SK-N-SH treated with all-trans-retinoic acid at 6 μM for 48 hours (cell line): ENCODE measurements around the gene NR2E3.
A peak's percentile ranks its signal among the peaks of the same experiment; 100 is the strongest.

ENCODE experiments used
- ATAC-seq: fragments of 200-7000 bp; cut with Tn5 transposase; 3 replicates; pipeline ENCODE4 v1.9.1; 2020; ENCODE audit warnings: mild to moderate bottlenecking, moderate library complexity
- ARNTL ChIP-seq: fragments of 450-650 bp; formaldehyde crosslinking; IDR thresholded peaks from 2 replicates; pipeline ENCODE4 v1.5.0; 2020; ENCODE audit warnings: low read depth, mild to moderate bottlenecking, moderate library complexity, borderline replicate concordance
- BACH2 ChIP-seq: fragments of 250-450 bp; sonication (Bioruptor Pico); IDR thresholded peaks from 2 replicates; pipeline ENCODE4 v1.9.0; 2021; ENCODE audit warnings: mild to moderate bottlenecking, borderline replicate concordance
- CSDC2 ChIP-seq: fragments of 250-450 bp; sonication (Bioruptor Pico); IDR thresholded peaks from 2 replicates; pipeline ENCODE4 v1.5.0; 2020; ENCODE audit warnings: mild to moderate bottlenecking, moderate library complexity
- CSRNP3 ChIP-seq: fragments of 250-450 bp; sonication (Bioruptor Pico); IDR thresholded peaks from 2 replicates; pipeline ENCODE4 v1.5.1; 2021; ENCODE audit warnings: mild to moderate bottlenecking, moderate library complexity
- ESRRG ChIP-seq: fragments of 250-450 bp; sonication (Bioruptor Pico); IDR thresholded peaks from 2 replicates; pipeline ENCODE4 v1.6.1; 2021; ENCODE audit warnings: mild to moderate bottlenecking
- GLIS3 ChIP-seq: fragments of 250-450 bp; sonication (Bioruptor Pico); IDR thresholded peaks from 2 replicates; pipeline ENCODE4 v1.5.0; 2020; ENCODE audit warnings: mild to moderate bottlenecking, moderate library complexity
- ISL1 ChIP-seq: fragments of 250-450 bp; sonication (Bioruptor Pico); IDR thresholded peaks from 2 replicates; pipeline ENCODE4 v2.1.2; 2022; ENCODE audit warnings: mild to moderate bottlenecking, moderate library complexity
- OSR1 ChIP-seq: fragments of 250-450 bp; sonication (Bioruptor Pico); IDR thresholded peaks from 2 replicates; pipeline ENCODE4 v1.8.0; 2022; ENCODE audit warnings: moderate library complexity, mild to moderate bottlenecking, inconsistent platforms
- PATZ1 ChIP-seq: fragments of 250-450 bp; sonication (Bioruptor Pico); IDR thresholded peaks from 2 replicates; pipeline ENCODE4 v1.8.0; 2020; ENCODE audit warnings: mild to moderate bottlenecking, moderate library complexity, borderline replicate concordance
- POU6F1 ChIP-seq: fragments of 250-450 bp; sonication (Bioruptor Pico); IDR thresholded peaks from 2 replicates; pipeline ENCODE4 v1.8.0; 2021; ENCODE audit warnings: low read depth, mild to moderate bottlenecking, moderate library complexity, borderline replicate concordance
- RARB ChIP-seq: fragments of 250-450 bp; sonication (Bioruptor Pico); IDR thresholded peaks from 2 replicates; pipeline ENCODE4 v1.8.0; 2021; ENCODE audit warnings: mild to moderate bottlenecking, moderate library complexity
- SNAI2 ChIP-seq: fragments of 250-450 bp; sonication (Bioruptor Pico); IDR thresholded peaks from 2 replicates; pipeline ENCODE4 v1.5.0; 2020; ENCODE audit warnings: mild to moderate bottlenecking, moderate library complexity
- TCF4 ChIP-seq: fragments of 250-450 bp; sonication (Bioruptor Pico); IDR thresholded peaks from 2 replicates; pipeline ENCODE4 v1.8.0; 2021; ENCODE audit warnings: mild to moderate bottlenecking, moderate library complexity, borderline replicate concordance
- TOX ChIP-seq: fragments of 250-450 bp; sonication (Bioruptor Pico); IDR thresholded peaks from 2 replicates; pipeline ENCODE4 v1.8.0; 2021; ENCODE audit warnings: mild to moderate bottlenecking, moderate library complexity, borderline replicate concordance
- TSHZ2 ChIP-seq: fragments of 250-450 bp; sonication (Bioruptor Pico); IDR thresholded peaks from 2 replicates; pipeline ENCODE4 v1.5.0; 2020; ENCODE audit warnings: mild to moderate bottlenecking, moderate library complexity
- ZC3H10 ChIP-seq: fragments of 250-450 bp; sonication (Bioruptor Pico); IDR thresholded peaks from 2 replicates; pipeline ENCODE4 v1.5.1; 2021; ENCODE audit warnings: mild to moderate bottlenecking, moderate library complexity
- ZFP3 ChIP-seq: fragments of 250-450 bp; sonication (Bioruptor Pico); IDR thresholded peaks from 2 replicates; pipeline ENCODE4 v1.5.0; 2020; ENCODE audit warnings: mild to moderate bottlenecking, moderate library complexity
- ZFP30 ChIP-seq: fragments of 450-650 bp; formaldehyde crosslinking; IDR thresholded peaks from 2 replicates; pipeline ENCODE4 v1.5.0; 2022; ENCODE audit warnings: mild to moderate bottlenecking, moderate library complexity
- ZNF565 ChIP-seq: fragments of 450-650 bp; formaldehyde crosslinking; conservative IDR thresholded peaks from 2 replicates; pipeline ENCODE4 v1.5.0; 2020; ENCODE audit warnings: low read depth, mild to moderate bottlenecking, moderate library complexity
- ZNF70 ChIP-seq: fragments of 450-650 bp; formaldehyde crosslinking; IDR thresholded peaks from 2 replicates; pipeline ENCODE4 v1.5.0; 2020; ENCODE audit warnings: mild to moderate bottlenecking, moderate library complexity

The NR2E3 gene

GRCh38 chr15:71768184-71768583 is 42.2 kb upstream of the NR2E3 start:
- no peak for TF ChIP-seq CSDC2 (CRISPR knock-in tag)
- no peak for TF ChIP-seq CSRNP3 (CRISPR knock-in tag)
- TF ChIP-seq BACH2 = no peak
- TF ChIP-seq ARNTL = no peak
- TF ChIP-seq POU6F1 (CRISPR knock-in tag) = no peak
- TF ChIP-seq ZFP3 (CRISPR knock-in tag) = no peak
- no peak for TF ChIP-seq ISL1 (CRISPR knock-in tag)
- TF ChIP-seq RARB (CRISPR knock-in tag) = no peak
- no peak for TF ChIP-seq OSR1
- no peak for TF ChIP-seq TOX
- no peak for TF ChIP-seq ZNF70 (CRISPR knock-in tag)
- no peak for TF ChIP-seq ZC3H10 (CRISPR knock-in tag)
- TF ChIP-seq TSHZ2 (CRISPR knock-in tag) = no peak
- TF ChIP-seq ZNF565 (CRISPR knock-in tag) = no peak
- TF ChIP-seq, all 23 proteins: peak for 0
- ATAC-seq = no peak

- peak; percentile 59; the same call in 2 of the 3 replicates for ATAC-seq
- TF ChIP-seq TOX (no peak), ESRRG (CRISPR knock-in tag) (no peak), ISL1 (CRISPR knock-in tag) (0 out of 2 replicates have a peak, but pooled peaks have one; percentile 10), ZFP3 (CRISPR knock-in tag) (no peak)
Observed at GRCh38 chr15:71773206-71773859, 37.0 kb upstream of the NR2E3 start.

- no peak for TF ChIP-seq POU6F1 (CRISPR knock-in tag)
- no peak for TF ChIP-seq ESRRG (CRISPR knock-in tag)
- TF ChIP-seq TSHZ2 (CRISPR knock-in tag) = no peak
- TF ChIP-seq RARB (CRISPR knock-in tag) = no peak
- TF ChIP-seq ZFP30 (CRISPR knock-in tag) = no peak
- no peak for TF ChIP-seq ZC3H10 (CRISPR knock-in tag)
- TF ChIP-seq OSR1 = no peak
- TF ChIP-seq TCF4 (CRISPR knock-in tag) = no peak
- no peak for TF ChIP-seq SNAI2 (CRISPR knock-in tag)
- TF ChIP-seq ZFP3 (CRISPR knock-in tag) = no peak
- no peak for TF ChIP-seq GLIS3 (CRISPR knock-in tag)
- no peak for TF ChIP-seq PATZ1 (CRISPR knock-in tag)
- no peak for TF ChIP-seq TOX
- ATAC-seq = no peak
Observed at GRCh38 chr15:71775856-71776255, 34.5 kb upstream of the NR2E3 start.
